HepG2 (cell line): ENCODE data around the gene C16orf90. TPM values are rescaled to one million over a fixed set of nuclear protein-coding genes. Genes with fewer than 3 reads are reported as not detected.

ENCODE experiments used
- ARNT2 ChIP-seq: sonication (generic); formaldehyde crosslinking; IDR thresholded peaks from 2 replicates; pipeline ENCODE4 v1.8.0; 2022; ENCODE audit warnings: mild to moderate bottlenecking, low read depth, missing genetic modification reagents, moderate library complexity
- BCL6 ChIP-seq: IDR thresholded peaks from 2 replicates; pipeline ENCODE4 v1.6.1; 2016; ENCODE audit warnings: missing genetic modification reagents, missing compliant biosample characterization
- HOXA9 ChIP-seq: sonication (generic); formaldehyde crosslinking; IDR thresholded peaks from 2 replicates; pipeline ENCODE4 v1.8.1; 2022; ENCODE audit warnings: missing genetic modification reagents, mild to moderate bottlenecking, moderate library complexity, borderline replicate concordance
- MED8 ChIP-seq: sonication (generic); formaldehyde crosslinking; IDR thresholded peaks from 2 replicates; pipeline ENCODE4 v1.8.1; 2023; ENCODE audit warnings: mild to moderate bottlenecking, missing genetic modification reagents; ENCODE audit not compliant: insufficient replicate concordance
- MEIS2 ChIP-seq: sonication (generic); formaldehyde crosslinking; IDR thresholded peaks from 2 replicates; pipeline ENCODE4 v1.9.0; 2021; ENCODE audit warnings: mild to moderate bottlenecking, missing genetic modification reagents
- MYPOP ChIP-seq: sonication (generic); formaldehyde crosslinking; IDR thresholded peaks from 2 replicates; pipeline ENCODE4 v1.8.1; 2023; ENCODE audit warnings: mild to moderate bottlenecking, moderate library complexity, missing genetic modification reagents
- PHF21A ChIP-seq: sonication (generic); formaldehyde crosslinking; IDR thresholded peaks from 2 replicates; pipeline ENCODE4 v1.5.0; 2020; ENCODE audit warnings: mild to moderate bottlenecking, missing genetic modification reagents
- PRDM10 ChIP-seq: sonication (generic); formaldehyde crosslinking; IDR thresholded peaks from 2 replicates; pipeline ENCODE4 v1.4.0; 2020; ENCODE audit warnings: low read depth, missing genetic modification reagents
- RARA ChIP-seq: IDR thresholded peaks from 2 replicates; pipeline ENCODE4 v1.6.1; 2016; ENCODE audit warnings: missing genetic modification reagents, missing compliant biosample characterization
- SALL1 ChIP-seq: sonication (generic); formaldehyde crosslinking; IDR thresholded peaks from 2 replicates; pipeline ENCODE4 v1.8.0; 2022; ENCODE audit warnings: mild to moderate bottlenecking, missing genetic modification reagents
- THAP7 ChIP-seq: sonication (generic); formaldehyde crosslinking; IDR thresholded peaks from 2 replicates; pipeline ENCODE4 v1.8.1; 2023; ENCODE audit warnings: mild to moderate bottlenecking, missing genetic modification reagents
- ZBTB14 ChIP-seq: sonication (generic); formaldehyde crosslinking; IDR thresholded peaks from 2 replicates; pipeline ENCODE4 v1.4.0; 2020; ENCODE audit warnings: missing genetic modification reagents
- ZKSCAN1 ChIP-seq: fragments of 150-350 bp; IDR thresholded peaks from 2 replicates; pipeline ENCODE4 v1.6.1; 2014; ENCODE audit warnings: low read length
- ZNF275 ChIP-seq: sonication (generic); formaldehyde crosslinking; IDR thresholded peaks from 2 replicates; pipeline ENCODE4 v1.8.0; 2022; ENCODE audit warnings: missing genetic modification reagents, mild to moderate bottlenecking, inconsistent platforms, borderline replicate concordance
- ZNF280D ChIP-seq: sonication (generic); formaldehyde crosslinking; IDR thresholded peaks from 2 replicates; pipeline ENCODE4 v1.5.1; 2020; ENCODE audit warnings: mild to moderate bottlenecking, missing genetic modification reagents
- ZNF552 ChIP-seq: sonication (generic); formaldehyde crosslinking; IDR thresholded peaks from 2 replicates; pipeline ENCODE4 v1.9.0; 2022; ENCODE audit warnings: missing genetic modification reagents, mild to moderate bottlenecking, borderline replicate concordance
- ZNF737 ChIP-seq: sonication (generic); formaldehyde crosslinking; IDR thresholded peaks from 2 replicates; pipeline ENCODE4 v1.5.0; 2020; ENCODE audit warnings: missing genetic modification reagents, mild to moderate bottlenecking, borderline replicate concordance
- polyA plus RNA-seq, 8 experiments: library from polyadenylated mRNA; depleted of rRNA in 3 of 8; stranded (reverse) in 7 of 8; unstranded in 1 of 8; fragments of >200 nt; fragmentation: Illumina TruSeq in 4 of 8; extraction: Trizol in 4 of 8; gene quantifications; 2 replicates each; pipeline versions ENCODE4 v1.2.1 to v1.2.3, GENCODE V29; 2011 to 2016; ENCODE audit warnings: low read depth in 4 of 8, missing spikeins in 1 of 8, mixed read lengths in 1 of 8; ENCODE audit not compliant: insufficient read depth in 1 of 8
- total RNA-seq, 5 experiments: library from RNA; depleted of rRNA; stranded (reverse); fragments of >200 nt; fragmentation: Illumina TruSeq; extraction: Trizol; gene quantifications; 2 replicates each; pipeline ENCODE4 v1.2.3, GENCODE V29; 2016; ENCODE audit warnings: low read depth in 1 of 5

The C16orf90 gene
- total and polyA plus RNA-seq, 2 of the 13 experiments (the other 11 are each of a cell fraction or from before 2014, with no cell fraction given), result not detected

GRCh38 chr16:3480901-3481695 is 14.2 kb downstream of the C16orf90 start (continued):
- TF ChIP-seq ZNF552 (CRISPR knock-in tag) (no peak), MYPOP (CRISPR knock-in tag) (no peak), ZNF280D (CRISPR knock-in tag) (no peak), PRDM10 (CRISPR knock-in tag) (no peak), ARNT2 (CRISPR knock-in tag) (no peak), THAP7 (CRISPR knock-in tag) (no peak), ZNF275 (CRISPR knock-in tag) (no peak), PHF21A (CRISPR knock-in tag) (no peak), RARA (CRISPR knock-in tag) (peak; percentile 88), ZBTB14 (no peak), SALL1 (CRISPR knock-in tag) (peak; percentile 28; the same call in 1 of the 2 replicates), BCL6 (CRISPR knock-in tag) (0 out of 2 replicates have a peak, but pooled peaks have one; percentile 12), ZNF737 (CRISPR knock-in tag) (no peak), HOXA9 (no peak), ZKSCAN1 (no peak), MEIS2 (CRISPR knock-in tag) (no peak), MED8 (no peak)
